Measurements from ENCODE around the gene SLC2A4RG. TPM values are rescaled to one million over a fixed set of nuclear protein-coding genes. Genes with fewer than 3 reads are reported as not detected.

SLC2A4RG gene
- total and polyA plus RNA-seq, 2 of the 13 experiments (the other 11 are each of a cell fraction or from before 2014, with no cell fraction given) = 91.4 to 95.9 TPM

GRCh38 chr20:63755933-63756647 is 16.5 kb downstream of the SLC2A4RG start (continued):
- TF ChIP-seq, protein P1, sequence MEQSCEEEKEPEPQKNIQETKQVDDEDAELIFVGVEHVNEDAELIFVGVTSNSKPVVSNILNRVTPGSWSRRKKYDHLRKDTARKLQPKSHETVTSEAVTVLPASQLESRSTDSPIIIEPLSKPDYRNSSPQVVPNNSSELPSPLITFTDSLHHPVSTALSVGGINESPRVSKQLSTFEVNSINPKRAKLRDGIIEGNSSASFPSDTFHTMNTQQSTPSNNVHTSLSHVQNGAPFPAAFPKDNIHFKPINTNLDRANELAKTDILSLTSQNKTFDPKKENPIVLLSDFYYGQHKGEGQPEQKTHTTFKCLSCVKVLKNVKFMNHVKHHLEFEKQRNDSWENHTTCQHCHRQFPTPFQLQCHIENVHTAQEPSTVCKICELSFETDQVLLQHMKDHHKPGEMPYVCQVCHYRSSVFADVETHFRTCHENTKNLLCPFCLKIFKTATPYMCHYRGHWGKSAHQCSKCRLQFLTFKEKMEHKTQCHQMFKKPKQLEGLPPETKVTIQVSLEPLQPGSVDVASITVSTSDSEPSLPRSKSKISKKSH (CRISPR knock-in tag; IDR thresholded peaks at IDR 0.05; ENCODE audit: borderline replicate concordance) = 0 out of 2 replicates have a peak, but pooled peaks have one; percentile 43
- TF ChIP-seq TRIM22 (IDR thresholded peaks at IDR 0.05) (no peak), ZNF556 (CRISPR knock-in tag; IDR thresholded peaks at IDR 0.05; ENCODE audit: borderline replicate concordance) (no peak), ZNF496 (CRISPR knock-in tag; IDR thresholded peaks at IDR 0.05; ENCODE audit: insufficient replicate concordance) (no peak), PITX1 (CRISPR knock-in tag; IDR thresholded peaks at IDR 0.05) (peak; percentile 42; the same call in 1 of the 2 replicates), ZNF235 (CRISPR knock-in tag; IDR thresholded peaks at IDR 0.05; ENCODE audit: borderline replicate concordance) (no peak), FOXO1 (CRISPR knock-in tag; IDR thresholded peaks at IDR 0.05) (no peak), SETDB1 (CRISPR knock-in tag; IDR thresholded peaks at IDR 0.05; ENCODE audit: borderline replicate concordance) (0 out of 2 replicates have a peak, but pooled peaks have one; percentile 60), MTA3 (CRISPR knock-in tag; IDR thresholded peaks at IDR 0.05) (no peak), KDM3A (CRISPR knock-in tag; IDR thresholded peaks at IDR 0.05; ENCODE audit: low read depth) (no peak), NR2C2 (CRISPR knock-in tag; IDR thresholded peaks at IDR 0.05; ENCODE audit: borderline replicate concordance) (no peak), SMAD1 (CRISPR knock-in tag; IDR thresholded peaks at IDR 0.05; ENCODE audit: borderline replicate concordance, low read depth) (no peak), HOXA9 (CRISPR knock-in tag; IDR thresholded peaks at IDR 0.05; ENCODE audit: borderline replicate concordance) (no peak), PRPF4 (IDR thresholded peaks at IDR 0.05; ENCODE audit: low read depth, low read length, poor library complexity, severe bottlenecking) (no peak), KDM6A (CRISPR knock-in tag; IDR thresholded peaks at IDR 0.05; ENCODE audit: low read depth) (no peak), ZNF343 (CRISPR knock-in tag; IDR thresholded peaks at IDR 0.05) (no peak), FOXO4 (CRISPR knock-in tag; conservative IDR thresholded peaks at IDR 0.05) (no peak)
- TF ChIP-seq, protein P2, sequence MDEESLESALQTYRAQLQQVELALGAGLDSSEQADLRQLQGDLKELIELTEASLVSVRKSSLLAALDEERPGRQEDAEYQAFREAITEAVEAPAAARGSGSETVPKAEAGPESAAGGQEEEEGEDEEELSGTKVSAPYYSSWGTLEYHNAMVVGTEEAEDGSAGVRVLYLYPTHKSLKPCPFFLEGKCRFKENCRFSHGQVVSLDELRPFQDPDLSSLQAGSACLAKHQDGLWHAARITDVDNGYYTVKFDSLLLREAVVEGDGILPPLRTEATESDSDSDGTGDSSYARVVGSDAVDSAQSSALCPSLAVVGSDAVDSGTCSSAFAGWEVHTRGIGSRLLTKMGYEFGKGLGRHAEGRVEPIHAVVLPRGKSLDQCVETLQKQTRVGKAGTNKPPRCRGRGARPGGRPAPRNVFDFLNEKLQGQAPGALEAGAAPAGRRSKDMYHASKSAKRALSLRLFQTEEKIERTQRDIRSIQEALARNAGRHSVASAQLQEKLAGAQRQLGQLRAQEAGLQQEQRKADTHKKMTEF (CRISPR knock-in tag; IDR thresholded peaks at IDR 0.05) = no peak
- TF ChIP-seq, protein P3, sequence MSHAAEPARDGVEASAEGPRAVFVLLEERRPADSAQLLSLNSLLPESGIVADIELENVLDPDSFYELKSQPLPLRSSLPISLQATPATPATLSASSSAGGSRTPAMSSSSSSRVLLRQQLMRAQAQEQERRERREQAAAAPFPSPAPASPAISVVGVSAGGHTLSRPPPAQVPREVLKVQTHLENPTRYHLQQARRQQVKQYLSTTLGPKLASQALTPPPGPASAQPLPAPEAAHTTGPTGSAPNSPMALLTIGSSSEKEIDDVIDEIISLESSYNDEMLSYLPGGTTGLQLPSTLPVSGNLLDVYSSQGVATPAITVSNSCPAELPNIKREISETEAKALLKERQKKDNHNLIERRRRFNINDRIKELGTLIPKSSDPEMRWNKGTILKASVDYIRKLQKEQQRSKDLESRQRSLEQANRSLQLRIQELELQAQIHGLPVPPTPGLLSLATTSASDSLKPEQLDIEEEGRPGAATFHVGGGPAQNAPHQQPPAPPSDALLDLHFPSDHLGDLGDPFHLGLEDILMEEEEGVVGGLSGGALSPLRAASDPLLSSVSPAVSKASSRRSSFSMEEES (CRISPR knock-in tag; IDR thresholded peaks at IDR 0.05) = no peak
- TF ChIP-seq, protein P4, sequence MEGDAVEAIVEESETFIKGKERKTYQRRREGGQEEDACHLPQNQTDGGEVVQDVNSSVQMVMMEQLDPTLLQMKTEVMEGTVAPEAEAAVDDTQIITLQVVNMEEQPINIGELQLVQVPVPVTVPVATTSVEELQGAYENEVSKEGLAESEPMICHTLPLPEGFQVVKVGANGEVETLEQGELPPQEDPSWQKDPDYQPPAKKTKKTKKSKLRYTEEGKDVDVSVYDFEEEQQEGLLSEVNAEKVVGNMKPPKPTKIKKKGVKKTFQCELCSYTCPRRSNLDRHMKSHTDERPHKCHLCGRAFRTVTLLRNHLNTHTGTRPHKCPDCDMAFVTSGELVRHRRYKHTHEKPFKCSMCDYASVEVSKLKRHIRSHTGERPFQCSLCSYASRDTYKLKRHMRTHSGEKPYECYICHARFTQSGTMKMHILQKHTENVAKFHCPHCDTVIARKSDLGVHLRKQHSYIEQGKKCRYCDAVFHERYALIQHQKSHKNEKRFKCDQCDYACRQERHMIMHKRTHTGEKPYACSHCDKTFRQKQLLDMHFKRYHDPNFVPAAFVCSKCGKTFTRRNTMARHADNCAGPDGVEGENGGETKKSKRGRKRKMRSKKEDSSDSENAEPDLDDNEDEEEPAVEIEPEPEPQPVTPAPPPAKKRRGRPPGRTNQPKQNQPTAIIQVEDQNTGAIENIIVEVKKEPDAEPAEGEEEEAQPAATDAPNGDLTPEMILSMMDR (CRISPR knock-in tag; IDR thresholded peaks at IDR 0.05) = 0 out of 2 replicates have a peak, but pooled peaks have one; percentile 22

Data from HepG2 (cell line).